Mesendoderm (in vitro differentiated cells): ENCODE results near the gene SRP14.

Experiments
- DNase-seq: peaks from one replicate; pipeline ENCODE4 v3.0.0; 2013
- H2AK5ac ChIP-seq: 2 replicates; pipeline ENCODE4 v1.6.1; 2013; ENCODE audit warnings: low read length, inconsistent platforms
- H2BK120ac ChIP-seq: 2 replicates; pipeline ENCODE4 v1.6.1; 2013; ENCODE audit warnings: low read depth, mild to moderate bottlenecking, low read length, moderate library complexity, mixed read lengths
- H2BK15ac ChIP-seq: replicated peaks from 2 replicates; pipeline ENCODE4 v1.6.1; 2013; ENCODE audit warnings: low read depth, mild to moderate bottlenecking, moderate library complexity
- H2BK5ac ChIP-seq: 2 replicates; pipeline ENCODE4 v1.6.1; 2013; ENCODE audit warnings: low read length, inconsistent platforms
- H3K18ac ChIP-seq: 2 replicates; pipeline ENCODE4 v1.6.1; 2013; ENCODE audit warnings: mild to moderate bottlenecking, low read length, mixed read lengths
- H3K23ac ChIP-seq: one replicate; pipeline ENCODE4 v1.6.1; 2013; ENCODE audit warnings: low read length
- H3K27ac ChIP-seq: 2 replicates; pipeline ENCODE4 v1.5.1; 2013; ENCODE audit warnings: low read depth, mild to moderate bottlenecking, inconsistent platforms, low read length, moderate library complexity
- H3K27me3 ChIP-seq: 2 replicates; pipeline ENCODE4 v1.6.1; 2013; ENCODE audit warnings: low read length, control low read depth, mild to moderate bottlenecking, inconsistent platforms; ENCODE audit not compliant: insufficient read depth, poor library complexity
- H3K36me3 ChIP-seq: 2 replicates; pipeline ENCODE4 v1.6.1; 2013; ENCODE audit warnings: low read length, inconsistent platforms; ENCODE audit not compliant: control insufficient read depth, insufficient read depth
- H3K4ac ChIP-seq: one replicate; pipeline ENCODE4 v1.6.1; 2013; ENCODE audit warnings: low read depth, mild to moderate bottlenecking, low read length, moderate library complexity
- H3K4me1 ChIP-seq: 2 replicates; pipeline ENCODE4 v1.6.1; 2013; ENCODE audit warnings: low read depth, low read length, inconsistent platforms; ENCODE audit not compliant: control insufficient read depth
- H3K4me2 ChIP-seq: 2 replicates; pipeline ENCODE4 v1.6.1; 2013; ENCODE audit warnings: low read length
- H3K4me3 ChIP-seq: 2 replicates; pipeline ENCODE4 v1.5.1; 2013; ENCODE audit warnings: mild to moderate bottlenecking, low read length
- H3K56ac ChIP-seq: one replicate; pipeline ENCODE4 v1.6.1; 2013; ENCODE audit warnings: low read length
- H3K79me1 ChIP-seq: 2 replicates; pipeline ENCODE4 v1.6.1; 2013; ENCODE audit warnings: low read length, inconsistent platforms
- H3K79me2 ChIP-seq: 2 replicates; pipeline ENCODE4 v1.6.1; 2013; ENCODE audit warnings: mild to moderate bottlenecking, low read length; ENCODE audit not compliant: control insufficient read depth, insufficient read depth
- H3K9ac ChIP-seq: 2 replicates; pipeline ENCODE4 v1.6.1; 2013; ENCODE audit warnings: low read length, inconsistent platforms
- H4K5ac ChIP-seq: one replicate; pipeline ENCODE4 v1.6.1; 2013; ENCODE audit warnings: low read length
- H4K8ac ChIP-seq: one replicate; pipeline ENCODE4 v1.6.1; 2013; ENCODE audit warnings: low read depth, mild to moderate bottlenecking, control low read depth, low read length, moderate library complexity
- WGBS: extraction: QIAGEN DNeasy Blood & Tissue Kit; methylation state at CpG from one replicate; pipeline ENCODE4 v1.1.7; 2013; ENCODE audit warnings: low lambda C conversion rate, missing lambda C conversion rate; ENCODE audit not compliant: insufficient coverage; ENCODE audit errors: extremely low coverage; 5-methylcytosine and 5-hydroxymethylcytosine counted together

Gene SRP14

DNA sequence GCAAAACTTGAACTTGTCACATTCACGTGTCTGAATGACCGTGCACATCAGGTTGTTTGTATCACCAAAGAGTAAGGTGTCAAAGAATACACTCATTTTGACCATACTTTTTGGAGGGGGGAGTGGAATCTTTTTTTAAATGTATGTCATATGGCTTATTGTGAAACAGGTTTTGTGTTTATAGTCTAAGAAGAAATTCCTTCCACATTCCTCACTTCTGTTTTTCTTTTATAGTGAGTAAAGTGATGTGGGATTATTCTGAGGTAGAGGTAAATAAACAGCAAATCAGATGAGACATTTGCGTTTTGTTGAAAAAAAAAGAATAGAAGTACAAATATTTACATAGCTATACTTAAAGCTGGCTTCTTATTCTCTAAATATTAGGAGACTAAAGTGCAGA lies 33.0 kb downstream of the SRP14 start:
- Histone ChIP-seq H3K27me3 (no peaks in the 10 kb centered on the region), H2AK5ac (no peak overlapping the region), H2BK15ac (no peak overlapping the region), H2BK120ac (no peak overlapping the region), H3K27ac (no peak overlapping the region), H3K4me3 (no peak overlapping the region), H3K79me2 (no peaks in the 10 kb centered on the region), H3K18ac (no peak overlapping the region), H2BK5ac (no peak overlapping the region), H3K4ac (no peak overlapping the region), H3K9ac (no peak overlapping the region), H3K4me2 (no peak overlapping the region), H3K56ac (no peak overlapping the region), H3K4me1 (no peaks in the 10 kb centered on the region), H3K23ac (no peak overlapping the region), H4K5ac (no peak overlapping the region), H3K36me3 (peaks cover 9% of the 10 kb centered on the region), H4K8ac (no peak overlapping the region), H3K79me1 (no peaks in the 10 kb centered on the region)
- no CpG with 5 or more reads among the region's 3 CpGs for WGBS
- no peak for DNase-seq

DNA sequence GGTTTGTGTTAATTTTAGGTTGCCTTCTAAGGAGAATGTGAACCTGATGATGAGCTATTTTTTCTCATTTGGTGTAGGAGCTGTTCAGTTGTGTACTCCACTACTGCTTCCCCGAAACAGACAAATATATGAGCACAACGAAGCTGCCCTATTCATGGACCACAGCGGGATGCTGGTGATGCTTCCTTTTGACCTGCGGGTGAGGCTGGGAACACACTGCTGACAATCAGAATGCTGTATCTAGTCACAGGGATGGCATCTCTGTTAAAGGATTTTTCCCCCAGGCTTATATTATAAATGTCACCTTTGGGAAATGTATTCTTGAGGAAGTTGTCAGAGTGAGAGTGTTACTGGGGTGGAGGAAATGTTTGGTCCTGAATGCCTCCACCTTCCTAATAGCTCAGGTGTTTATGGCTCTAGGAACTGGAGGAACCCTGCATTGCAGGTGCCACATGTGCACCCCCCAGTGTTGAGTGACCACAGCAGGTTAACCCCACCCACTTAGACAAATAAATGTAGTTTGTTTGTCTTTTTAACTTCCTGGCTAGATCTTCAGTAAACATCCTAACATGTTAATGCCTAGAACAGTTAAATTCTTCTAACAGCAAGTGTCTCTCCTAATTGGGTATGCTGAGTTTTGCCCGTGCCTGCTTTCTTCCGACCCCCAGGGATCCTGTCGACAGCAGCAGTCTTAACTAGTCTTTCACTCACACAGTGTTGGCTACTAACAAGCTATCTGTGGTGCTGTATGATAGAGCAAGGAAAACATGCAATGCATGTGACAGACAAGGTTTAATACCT lies 35.7 kb downstream of the SRP14 start:
- Histone ChIP-seq H3K56ac (no peak overlapping the region), H2BK120ac (no peak overlapping the region), H3K27ac (no peak overlapping the region), H4K8ac (no peak overlapping the region), H3K4me3 (no peak overlapping the region), H3K4ac (no peak overlapping the region), H3K4me1 (no peaks in the 10 kb centered on the region), H3K79me1 (no peaks in the 10 kb centered on the region), H3K36me3 (peaks cover 7% of the 10 kb centered on the region), H2BK5ac (no peak overlapping the region), H4K5ac (no peak overlapping the region), H3K23ac (no peak overlapping the region), H2AK5ac (no peak overlapping the region), H3K18ac (no peak overlapping the region), H3K9ac (no peak overlapping the region), H3K79me2 (no peaks in the 10 kb centered on the region), H3K27me3 (no peaks in the 10 kb centered on the region), H3K4me2 (no peak overlapping the region), H2BK15ac (no peak overlapping the region)
- no peak for DNase-seq
- no CpG with 5 or more reads among the region's 7 CpGs for WGBS

DNA sequence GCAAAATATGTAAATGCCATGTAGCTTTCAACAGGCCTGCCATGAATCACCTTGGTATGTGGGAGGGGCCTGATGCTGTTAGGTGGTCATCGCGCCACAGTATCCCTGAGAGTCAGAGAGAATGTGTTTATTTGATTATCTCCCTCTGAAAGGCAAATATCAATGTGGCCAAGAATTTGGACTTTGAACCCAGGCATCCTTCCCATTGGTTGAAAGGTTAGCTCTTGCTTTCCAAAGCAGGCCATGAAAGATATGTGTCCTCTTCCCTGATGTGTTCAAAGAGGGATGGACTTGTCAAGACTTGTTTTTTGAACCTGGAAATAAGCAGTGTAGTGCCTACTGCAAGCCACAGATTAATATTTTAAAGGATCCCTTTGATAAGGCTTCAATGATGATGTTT lies 36.7 kb downstream of the SRP14 start:
- Histone ChIP-seq H3K18ac (no peak overlapping the region), H2AK5ac (no peak overlapping the region), H3K4me1 (no peaks in the 10 kb centered on the region), H3K56ac (no peak overlapping the region), H3K9ac (no peak overlapping the region), H2BK5ac (no peak overlapping the region), H3K36me3 (peaks cover 5% of the 10 kb centered on the region), H2BK15ac (no peak overlapping the region), H3K79me2 (no peaks in the 10 kb centered on the region), H4K5ac (no peak overlapping the region), H3K4ac (no peak overlapping the region), H3K79me1 (no peaks in the 10 kb centered on the region), H3K27ac (no peak overlapping the region), H3K27me3 (no peaks in the 10 kb centered on the region), H3K4me3 (no peak overlapping the region), H4K8ac (no peak overlapping the region), H3K4me2 (no peak overlapping the region), H2BK120ac (no peak overlapping the region), H3K23ac (no peak overlapping the region)
- no CpG with 5 or more reads among the region's 2 CpGs for WGBS
- peak; percentile 33 for DNase-seq

DNA sequence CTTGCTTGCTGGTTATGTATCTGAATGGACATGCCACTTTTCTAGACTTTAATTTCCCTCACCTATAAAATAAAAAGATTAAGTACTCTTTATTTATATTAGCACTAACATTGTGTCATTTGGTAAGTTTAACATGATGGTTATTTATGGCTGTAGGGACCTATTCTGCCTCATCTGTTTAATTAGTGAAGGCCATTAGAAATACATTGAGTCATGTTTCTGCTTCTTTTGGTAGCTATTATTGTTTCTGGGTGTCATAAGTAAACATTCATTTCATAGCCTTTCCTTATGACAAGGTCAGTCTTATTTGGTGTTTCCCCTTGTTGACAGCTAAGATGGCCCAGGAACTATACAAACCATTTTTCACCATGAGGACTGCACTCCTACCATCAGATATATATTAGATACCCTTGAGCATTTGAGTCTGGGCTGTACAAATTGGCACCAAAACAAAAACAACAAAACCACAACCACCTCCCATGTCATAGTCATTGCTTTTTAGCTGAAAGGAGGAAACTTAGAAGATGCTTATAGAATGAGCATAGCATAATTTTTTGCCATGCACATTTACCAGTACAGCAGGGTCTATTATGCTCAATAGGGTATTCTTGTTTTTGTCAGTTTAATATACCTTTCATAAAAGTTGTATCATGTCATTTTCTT lies 39.3 kb downstream of the SRP14 start:
- H3K23ac ChIP-seq = no peak overlapping the region
- H2BK15ac ChIP-seq = no peak overlapping the region
- H3K56ac ChIP-seq = no peak overlapping the region
- H4K5ac ChIP-seq = no peak overlapping the region
- no peak overlapping the region for H2AK5ac ChIP-seq
- H3K9ac ChIP-seq = no peak overlapping the region
- no peak overlapping the region for H2BK5ac ChIP-seq
- H3K4me2 ChIP-seq = no peak overlapping the region
- H3K18ac ChIP-seq = no peak overlapping the region
- H4K8ac ChIP-seq = no peak overlapping the region
- no peaks in the 10 kb centered on the region for H3K79me2 ChIP-seq
- peaks cover 2% of the 10 kb centered on the region for H3K36me3 ChIP-seq
- no peaks in the 10 kb centered on the region for H3K27me3 ChIP-seq
- H3K4ac ChIP-seq = no peak overlapping the region
- no peaks in the 10 kb centered on the region for H3K79me1 ChIP-seq
- H3K4me1 ChIP-seq = no peaks in the 10 kb centered on the region
- H2BK120ac ChIP-seq = no peak overlapping the region
- no peak overlapping the region for H3K4me3 ChIP-seq
- no peak for DNase-seq
- H3K27ac ChIP-seq = no peak overlapping the region

DNA sequence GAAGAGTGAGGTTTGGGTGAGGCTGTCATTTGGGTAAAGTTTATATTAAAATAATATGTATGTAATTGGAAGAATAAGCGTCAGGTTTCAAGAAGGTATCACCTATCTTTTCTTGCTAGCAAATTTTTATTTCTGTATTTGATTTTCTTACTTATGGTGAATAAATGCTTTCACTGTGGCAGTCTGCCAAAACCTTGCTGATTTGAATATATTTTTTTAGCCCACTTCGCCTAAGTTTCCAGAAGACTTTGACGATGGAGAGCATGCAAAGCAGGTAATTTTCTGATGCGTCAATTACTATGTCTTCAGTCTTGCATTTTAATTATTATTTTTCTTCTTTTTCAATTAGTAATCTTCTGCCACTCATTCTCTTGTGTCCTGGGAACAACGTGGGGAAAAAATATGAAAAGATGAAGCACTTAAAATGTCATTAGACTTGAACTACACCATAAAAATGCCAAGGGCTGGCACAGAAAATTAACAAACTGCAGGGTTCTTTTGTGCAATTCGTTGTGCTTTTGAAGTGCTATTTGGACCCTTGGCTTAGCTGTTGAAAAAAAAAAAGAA lies 40.4 kb downstream of the SRP14 start:
- Histone ChIP-seq H3K27me3 (no peaks in the 10 kb centered on the region), H3K56ac (no peak overlapping the region), H3K4me2 (no peak overlapping the region), H3K9ac (no peak overlapping the region), H3K4me1 (no peaks in the 10 kb centered on the region), H2BK120ac (no peak overlapping the region), H2BK5ac (no peak overlapping the region), H3K23ac (no peak overlapping the region), H3K4ac (no peak overlapping the region), H4K8ac (no peak overlapping the region), H3K27ac (no peak overlapping the region), H3K4me3 (no peak overlapping the region), H3K36me3 (peaks cover 2% of the 10 kb centered on the region), H3K18ac (no peak overlapping the region), H4K5ac (no peak overlapping the region), H3K79me1 (no peaks in the 10 kb centered on the region), H3K79me2 (no peaks in the 10 kb centered on the region), H2BK15ac (no peak overlapping the region), H2AK5ac (no peak overlapping the region)
- no peak for DNase-seq
- WGBS = 100% methylated on average over 1 of the region's 6 CpGs
